GM18498 (cell line): ENCODE data around the gene DCUN1D2.

ENCODE experiments used
- ATAC-seq: cut with Tn5 transposase; IDR thresholded peaks from one replicate; pipeline ENCODE4 v1.9.1; 2021; ENCODE audit warnings: mild to moderate bottlenecking, moderate library complexity; ENCODE audit not compliant: unreplicated experiment

Gene DCUN1D2

DNA sequence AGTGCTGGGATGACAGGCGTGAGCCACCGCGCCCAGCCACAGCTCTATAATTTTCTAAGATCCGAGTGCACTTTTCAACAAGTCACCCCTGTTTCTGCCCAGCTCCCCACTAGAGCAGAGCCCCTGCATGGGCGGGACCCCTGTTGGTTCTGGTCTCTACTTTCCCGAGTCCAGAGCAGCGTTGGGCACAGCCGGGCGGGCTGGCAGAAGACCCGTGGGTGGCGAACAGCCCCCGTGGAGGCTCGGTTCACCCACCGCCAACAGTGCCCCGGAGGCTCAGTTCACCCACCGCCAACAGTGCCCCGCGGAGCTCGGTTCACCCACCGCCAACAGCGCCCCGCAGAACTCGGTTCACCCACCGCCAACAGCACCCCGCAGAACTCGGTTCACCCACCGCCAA, 78.1 kb downstream of the DCUN1D2 start:
- ATAC-seq: no peak

DNA sequence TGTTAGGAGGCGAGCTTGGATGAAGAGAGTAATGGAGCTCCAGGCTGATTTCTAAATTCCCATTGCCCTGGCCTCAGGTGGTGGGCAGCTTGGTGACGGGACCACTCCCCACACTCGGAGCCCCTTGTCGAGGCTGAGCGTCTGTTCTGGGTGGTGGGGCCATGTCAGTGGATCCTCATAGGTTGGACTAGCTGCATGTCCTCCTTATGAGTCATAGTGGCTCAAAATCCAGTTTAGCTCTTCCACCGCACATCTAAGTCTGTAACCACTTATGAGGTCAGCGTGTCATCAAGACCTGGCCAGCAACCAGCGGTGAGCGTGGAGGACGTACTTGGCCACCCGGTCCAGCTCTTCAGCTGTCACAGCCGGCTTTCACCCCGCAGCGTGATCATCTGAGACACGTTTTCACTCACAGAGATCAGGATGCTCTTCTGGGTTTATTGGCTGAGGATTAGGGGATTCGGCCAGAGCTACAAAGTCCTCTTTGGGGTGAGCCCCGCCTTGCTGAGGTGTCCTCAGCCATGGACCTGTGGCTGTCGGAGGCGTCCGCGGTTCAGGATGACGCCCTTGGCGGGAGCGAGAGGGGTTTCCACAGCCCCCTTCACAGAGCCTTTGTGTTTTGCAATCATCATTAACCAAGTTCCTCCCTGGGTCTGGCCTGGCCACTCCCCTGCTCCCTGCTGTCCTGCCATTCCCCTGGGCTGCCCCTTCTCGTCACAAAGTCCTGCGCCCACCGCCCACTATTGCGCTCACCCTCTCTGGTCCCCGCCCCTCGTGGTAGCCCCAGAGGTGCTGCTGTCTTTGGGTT, 79.1 kb downstream of the DCUN1D2 start:
- no peak for ATAC-seq

DNA sequence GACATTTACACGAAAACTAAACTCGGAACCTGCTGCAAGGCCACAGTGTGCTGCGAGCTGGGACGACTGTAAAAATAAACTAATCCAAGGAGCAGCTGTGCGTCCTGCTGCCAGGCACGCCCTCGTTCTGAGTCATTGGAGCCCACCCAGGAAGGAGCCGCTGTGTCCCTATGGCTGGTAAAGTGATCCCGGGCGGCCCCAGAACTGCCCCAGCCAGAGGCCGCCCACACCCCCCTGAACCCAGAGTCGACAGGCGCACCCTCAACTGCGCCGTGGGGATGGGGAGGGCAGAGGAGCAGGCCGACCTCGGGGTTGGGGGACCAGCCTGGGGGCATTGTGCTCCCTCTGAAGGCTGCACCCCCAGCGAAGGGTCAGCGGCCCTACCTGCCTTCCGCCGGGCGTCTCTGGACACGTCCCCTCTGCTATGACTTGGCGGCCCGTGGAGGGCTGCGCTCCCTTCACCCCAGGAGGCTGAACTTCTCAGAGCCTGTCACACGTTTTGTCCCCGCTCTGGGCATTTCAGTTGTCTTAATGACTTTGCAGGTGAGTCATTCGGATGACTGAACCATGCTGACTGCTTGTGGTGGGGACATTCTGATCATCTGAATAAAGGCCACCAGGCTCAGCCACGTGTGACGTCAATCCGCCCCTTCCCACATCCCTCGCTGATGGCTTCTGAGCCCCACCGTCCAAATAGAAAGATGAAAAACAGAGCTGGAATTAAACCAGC, 79.9 kb downstream of the DCUN1D2 start:
- no peak for ATAC-seq

DNA sequence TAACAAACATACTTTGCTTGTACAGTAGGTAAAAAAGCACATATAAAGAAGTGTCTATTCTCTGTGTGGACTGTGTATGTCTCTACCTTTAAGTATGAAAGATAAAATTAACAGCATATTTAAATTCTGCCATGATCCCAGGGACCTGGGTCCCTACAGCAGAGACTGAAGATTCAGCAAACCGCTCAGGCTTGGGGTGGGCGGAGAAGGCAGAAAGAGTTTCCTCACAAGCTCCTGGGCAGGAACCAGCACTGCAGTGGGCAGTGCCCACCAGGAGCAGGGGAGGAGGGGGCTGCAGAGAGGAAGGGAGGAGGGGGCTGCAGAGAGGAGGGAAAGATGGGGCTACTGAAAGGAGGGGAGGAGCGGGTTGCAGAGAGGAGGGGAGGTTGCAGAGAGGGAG, 81.9 kb downstream of the DCUN1D2 start:
- ATAC-seq: no peak

DNA sequence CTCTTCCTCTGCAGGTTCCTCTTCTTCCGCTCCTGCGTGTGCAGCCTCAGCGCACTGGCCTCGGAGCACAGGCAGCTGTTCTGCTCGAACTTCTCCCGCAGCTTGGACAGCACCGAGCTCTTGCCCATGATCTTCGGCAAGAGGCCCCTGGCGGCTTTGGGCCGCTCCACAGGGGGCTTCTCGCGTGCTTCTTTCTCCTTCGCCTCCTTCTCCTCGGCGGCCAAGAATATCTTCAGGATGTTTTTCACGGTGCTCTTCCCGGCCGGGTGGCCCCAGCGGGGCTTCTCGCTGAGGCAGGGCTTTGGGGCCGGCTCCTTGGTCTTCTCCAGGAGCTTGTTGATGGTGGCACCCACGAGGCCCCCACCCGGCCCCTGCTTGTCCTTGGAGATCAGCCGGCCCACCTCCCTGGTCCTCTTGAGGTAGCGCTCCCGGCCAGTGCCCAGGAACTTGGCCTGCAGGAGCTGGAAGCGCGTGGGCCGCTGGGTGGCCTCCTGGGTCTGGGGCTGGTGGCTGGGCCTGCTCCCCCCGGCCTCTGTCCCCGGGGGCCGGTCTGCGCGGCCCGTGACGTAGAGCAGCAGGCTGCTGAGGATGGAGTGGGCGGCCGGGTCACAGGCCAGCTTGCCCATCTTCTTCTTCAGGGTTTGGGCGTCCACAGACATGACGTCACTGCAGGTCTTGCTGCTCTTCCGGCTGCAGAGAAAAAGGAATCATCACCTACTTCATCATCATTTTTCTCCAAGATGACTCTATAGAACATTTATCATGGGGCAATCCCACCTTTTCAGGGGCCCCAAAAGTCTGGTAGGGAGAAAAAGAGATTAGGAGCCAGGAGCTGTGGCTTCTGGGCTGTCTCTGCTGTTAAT, 82.7 kb downstream of the DCUN1D2 start:
- no peak for ATAC-seq

- ATAC-seq: no peak
These were observed 83.4 kb downstream of the DCUN1D2 start for GRCh38 chr13:113407103-113407530.

- no peak for ATAC-seq
These were observed 84.0 kb downstream of the DCUN1D2 start for GRCh38 chr13:113406321-113407102.
